ENCODE measurements around the gene MED27. TPM values are rescaled to one million over a fixed set of nuclear protein-coding genes. Genes with fewer than 3 reads are reported as not detected.
A peak's percentile ranks its signal among the peaks of the same experiment; 100 is the strongest.

The MED27 gene
- total and polyA plus RNA-seq, 2 of the 8 experiments (the other 6 are each of a cell fraction or from before 2014, with no cell fraction given): 29.9 to 56.5 TPM

GRCh38 chr9:131889437-131890251, 190.0 kb downstream of the MED27 start:
- peaks cover 5 to 39% (median 31%) of the 10 kb centered on the region in 4 experiments for H3K4me1 ChIP-seq (replicated peaks in 1 of 4; ENCODE audit: control insufficient read depth in 3 of 4, insufficient read depth in 4 of 4, low read length in 3 of 4)
- no peak for TF ChIP-seq ATF3 (IDR thresholded peaks at IDR 0.05; ENCODE audit: insufficient read depth, low read depth, low read length)
- no peak for TF ChIP-seq ATF2 (IDR thresholded peaks at IDR 0.05; ENCODE audit: low read length)
- TF ChIP-seq KDM4A (IDR thresholded peaks at IDR 0.05; ENCODE audit: low read depth, low read length, severe bottlenecking): no peak

More at GRCh38 chr9:131889437-131890251, 190.0 kb downstream of the MED27 start:
- 0 out of 2 replicates have a peak overlapping the region, but pooled peaks have one; percentile 18 for H2BK5ac ChIP-seq (ENCODE audit: low read depth, low read length)
- POLR2A ChIA-PET (ENCODE audit: partially characterized antibody): no interaction called here
- H3K79me2 ChIP-seq (ENCODE audit: control insufficient read depth in 1 of 2, insufficient read depth in 2 of 2, low read length in 2 of 2): no peaks in the 10 kb centered on the region
- no peaks in the 10 kb centered on the region for H3K9me3 ChIP-seq (ENCODE audit: insufficient read depth in 2 of 2, low read depth in 1 of 2, low read length in 1 of 2)
- 0 out of 8 replicates have a peak, but pooled peaks cover 0 to 3% (median 0%) of the 10 kb centered on the region in 4 experiments for H3K36me3 ChIP-seq (ENCODE audit: control insufficient read depth in 2 of 4, insufficient read depth in 4 of 4, low read length in 3 of 4)
- H3K27me3 ChIP-seq (replicated peaks in 1 of 4; ENCODE audit: control insufficient read depth in 3 of 4, extremely low read depth in 1 of 4, insufficient read depth in 3 of 4, low read length in 3 of 4): no peaks in the 10 kb centered on the region
- H3K4ac ChIP-seq (replicated peaks; ENCODE audit: insufficient read length, low read depth, low read length): peak overlapping the region; percentile 15
- H3K4me2 ChIP-seq (ENCODE audit: insufficient read depth in 1 of 2, low read depth in 2 of 2, low read length in 2 of 2): no peak overlapping the region
- H4K5ac ChIP-seq (ENCODE audit: insufficient read length, low read depth, low read length): no peak overlapping the region
- no peak overlapping the region for H3K56ac ChIP-seq (replicated peaks; ENCODE audit: insufficient read length, low read depth, low read length)
- 74% methylated on average over 11 of the region's 11 CpGs; no CpG with 5 or more reads in 1 of the 2 experiments for WGBS, 2 experiments (ENCODE audit: extremely low coverage in 1 of 2, insufficient coverage in 1 of 2, insufficient read length in 1 of 2, insufficient replicate concordance in 2 of 2, low coverage in 1 of 2, low lambda C conversion rate in 2 of 2, missing lambda C conversion rate in 1 of 2)
- no peak overlapping the region; the same call in 1 of the 2 replicates for H3K18ac ChIP-seq (ENCODE audit: extremely low read depth, low read length)
- CTCF ChIA-PET (ENCODE audit: partially characterized antibody): interaction anchor here (0.7 to 2.1 kb wide), 4 partner anchors 10 to 349 kb away, joined by 3 to 8 read pairs (median 4); no protein-coding TSS in a partner anchor
- peak overlapping the region; percentile 16 for H2BK120ac ChIP-seq (replicated peaks; ENCODE audit: low read depth, low read length)
- no peaks in the 10 kb centered on the region for H3K23me2 ChIP-seq (ENCODE audit: low read depth, low read length)
- FAIRE-seq (no peak), DNase-seq (ENCODE audit: low read depth in 1 of 2, low spot score in 2 of 2) (no peak)
- H3K79me1 ChIP-seq (ENCODE audit: low read depth, low read length): no peaks in the 10 kb centered on the region
- no peaks in the 10 kb centered on the region for H4K20me1 ChIP-seq (replicated peaks in 1 of 2; ENCODE audit: control insufficient read depth in 1 of 2, insufficient read depth in 2 of 2, low read length in 2 of 2)
- no peak overlapping the region for H2BK20ac ChIP-seq (ENCODE audit: low read length)
- H2BK15ac ChIP-seq (ENCODE audit: low read length): no peak overlapping the region
- no peak overlapping the region for H3K23ac ChIP-seq (ENCODE audit: insufficient read length)
- H4K8ac ChIP-seq (ENCODE audit: extremely low read depth, insufficient read depth, low read length): no peak overlapping the region
- H3K9ac ChIP-seq (replicated peaks in 1 of 4; ENCODE audit: extremely low read depth in 1 of 4, low read depth in 3 of 4, low read length in 3 of 4): no peak overlapping the region
- H2AK5ac ChIP-seq (ENCODE audit: low read depth, low read length): no peak overlapping the region
- no peak overlapping the region for H3K27ac ChIP-seq (ENCODE audit: low read depth, low read length)
- no peak overlapping the region for H3K14ac ChIP-seq (ENCODE audit: insufficient read length)
- no peak overlapping the region for H3K4me3 ChIP-seq (ENCODE audit: extremely low read depth in 1 of 4, insufficient read depth in 2 of 4, low read depth in 3 of 4, low read length in 4 of 4)
- peak overlapping the region; percentile 20 for H4K91ac ChIP-seq (replicated peaks; ENCODE audit: insufficient read length, low read length)
- no peak overlapping the region for H2BK12ac ChIP-seq (ENCODE audit: low read depth, low read length)
- no peak overlapping the region for H2AFZ ChIP-seq (ENCODE audit: low read length)
